ENCODE measurements around the gene GLIPR1. TPM values are rescaled to one million over a fixed set of nuclear protein-coding genes. Genes with fewer than 3 reads are reported as not detected.
"Not testable (repeated sequence)": the region's sequence is repeated elsewhere in the genome, so short reads cannot be mapped to it uniquely, and the experiment has no call there.

The GLIPR1 gene
- polyA plus RNA-seq, 1 donor from 2014 or later, result 0.12 TPM

DNA sequence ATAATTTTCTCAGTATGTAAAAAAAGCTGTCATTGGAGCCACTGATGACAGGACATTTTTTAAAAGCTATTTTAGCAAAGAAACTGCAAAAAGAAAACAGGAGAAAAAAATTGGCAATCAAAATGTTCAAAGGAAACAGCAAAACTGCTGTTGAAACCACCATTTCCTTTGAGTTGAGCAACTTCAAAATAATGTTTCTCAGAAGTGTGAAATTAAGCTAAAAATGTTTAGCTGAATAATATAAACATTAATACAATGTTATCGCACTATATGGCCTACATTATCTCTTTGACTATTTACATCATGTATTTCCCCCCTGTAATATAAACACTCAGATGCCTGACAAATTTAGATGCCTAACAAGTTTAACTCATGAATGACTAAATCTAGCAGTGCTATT is 23.4 kb upstream of the GLIPR1 start:
- Histone ChIP-seq H3K36me3 (ENCODE audit: insufficient read depth, low read length) (no peaks in the 10 kb centered on the region), H3F3A (ENCODE audit: insufficient read depth, low read length, poor library complexity, severe bottlenecking) (no peaks in the 10 kb centered on the region), H2AFZ (ENCODE audit: low read depth, low read length) (no peak overlapping the region), H3K9ac (ENCODE audit: low read length) (no peak overlapping the region), H4K20me1 (ENCODE audit: insufficient read depth) (no peaks in the 10 kb centered on the region), H3K4me2 (ENCODE audit: low read length) (no peak overlapping the region), H3K9me3 (ENCODE audit: low read length) (no peaks in the 10 kb centered on the region), H3K27ac (ENCODE audit: low read length) (no peak overlapping the region), H3K79me2 (replicated peaks; ENCODE audit: insufficient read depth, low read length) (no peaks in the 10 kb centered on the region), H3K27me3 (ENCODE audit: insufficient read depth, low read depth, low read length) (no peaks in the 10 kb centered on the region), H3K9me2 (ENCODE audit: insufficient read depth, low read length) (no peaks in the 10 kb centered on the region), H3K4me3 (ENCODE audit: low read length) (no peak overlapping the region)
- TF ChIP-seq EP300 (conservative IDR thresholded peaks at IDR 0.05; ENCODE audit: poor library complexity, severe bottlenecking) (no peak), POLR2AphosphoS5 (IDR thresholded peaks at IDR 0.05) (no peak), MXI1 (conservative IDR thresholded peaks at IDR 0.05; ENCODE audit: poor library complexity, severe bottlenecking) (no peak), RAD21 (conservative IDR thresholded peaks at IDR 0.05) (no peak), SMC3 (conservative IDR thresholded peaks at IDR 0.05; ENCODE audit: poor library complexity) (no peak), TAF1 (IDR thresholded peaks at IDR 0.05; ENCODE audit: low read depth) (no peak), EZH2 (IDR thresholded peaks at IDR 0.05; ENCODE audit: borderline replicate concordance, insufficient read depth, low read length, poor library complexity, severe bottlenecking) (no peak)
- TF ChIP-seq, protein P1, sequence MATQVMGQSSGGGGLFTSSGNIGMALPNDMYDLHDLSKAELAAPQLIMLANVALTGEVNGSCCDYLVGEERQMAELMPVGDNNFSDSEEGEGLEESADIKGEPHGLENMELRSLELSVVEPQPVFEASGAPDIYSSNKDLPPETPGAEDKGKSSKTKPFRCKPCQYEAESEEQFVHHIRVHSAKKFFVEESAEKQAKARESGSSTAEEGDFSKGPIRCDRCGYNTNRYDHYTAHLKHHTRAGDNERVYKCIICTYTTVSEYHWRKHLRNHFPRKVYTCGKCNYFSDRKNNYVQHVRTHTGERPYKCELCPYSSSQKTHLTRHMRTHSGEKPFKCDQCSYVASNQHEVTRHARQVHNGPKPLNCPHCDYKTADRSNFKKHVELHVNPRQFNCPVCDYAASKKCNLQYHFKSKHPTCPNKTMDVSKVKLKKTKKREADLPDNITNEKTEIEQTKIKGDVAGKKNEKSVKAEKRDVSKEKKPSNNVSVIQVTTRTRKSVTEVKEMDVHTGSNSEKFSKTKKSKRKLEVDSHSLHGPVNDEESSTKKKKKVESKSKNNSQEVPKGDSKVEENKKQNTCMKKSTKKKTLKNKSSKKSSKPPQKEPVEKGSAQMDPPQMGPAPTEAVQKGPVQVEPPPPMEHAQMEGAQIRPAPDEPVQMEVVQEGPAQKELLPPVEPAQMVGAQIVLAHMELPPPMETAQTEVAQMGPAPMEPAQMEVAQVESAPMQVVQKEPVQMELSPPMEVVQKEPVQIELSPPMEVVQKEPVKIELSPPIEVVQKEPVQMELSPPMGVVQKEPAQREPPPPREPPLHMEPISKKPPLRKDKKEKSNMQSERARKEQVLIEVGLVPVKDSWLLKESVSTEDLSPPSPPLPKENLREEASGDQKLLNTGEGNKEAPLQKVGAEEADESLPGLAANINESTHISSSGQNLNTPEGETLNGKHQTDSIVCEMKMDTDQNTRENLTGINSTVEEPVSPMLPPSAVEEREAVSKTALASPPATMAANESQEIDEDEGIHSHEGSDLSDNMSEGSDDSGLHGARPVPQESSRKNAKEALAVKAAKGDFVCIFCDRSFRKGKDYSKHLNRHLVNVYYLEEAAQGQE (IDR thresholded peaks at IDR 0.05; ENCODE audit: borderline replicate concordance), result no peak
- TF ChIP-seq, protein P2, sequence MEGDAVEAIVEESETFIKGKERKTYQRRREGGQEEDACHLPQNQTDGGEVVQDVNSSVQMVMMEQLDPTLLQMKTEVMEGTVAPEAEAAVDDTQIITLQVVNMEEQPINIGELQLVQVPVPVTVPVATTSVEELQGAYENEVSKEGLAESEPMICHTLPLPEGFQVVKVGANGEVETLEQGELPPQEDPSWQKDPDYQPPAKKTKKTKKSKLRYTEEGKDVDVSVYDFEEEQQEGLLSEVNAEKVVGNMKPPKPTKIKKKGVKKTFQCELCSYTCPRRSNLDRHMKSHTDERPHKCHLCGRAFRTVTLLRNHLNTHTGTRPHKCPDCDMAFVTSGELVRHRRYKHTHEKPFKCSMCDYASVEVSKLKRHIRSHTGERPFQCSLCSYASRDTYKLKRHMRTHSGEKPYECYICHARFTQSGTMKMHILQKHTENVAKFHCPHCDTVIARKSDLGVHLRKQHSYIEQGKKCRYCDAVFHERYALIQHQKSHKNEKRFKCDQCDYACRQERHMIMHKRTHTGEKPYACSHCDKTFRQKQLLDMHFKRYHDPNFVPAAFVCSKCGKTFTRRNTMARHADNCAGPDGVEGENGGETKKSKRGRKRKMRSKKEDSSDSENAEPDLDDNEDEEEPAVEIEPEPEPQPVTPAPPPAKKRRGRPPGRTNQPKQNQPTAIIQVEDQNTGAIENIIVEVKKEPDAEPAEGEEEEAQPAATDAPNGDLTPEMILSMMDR (IDR thresholded peaks at IDR 0.05; ENCODE audit: poor library complexity, severe bottlenecking), result no peak

DNA sequence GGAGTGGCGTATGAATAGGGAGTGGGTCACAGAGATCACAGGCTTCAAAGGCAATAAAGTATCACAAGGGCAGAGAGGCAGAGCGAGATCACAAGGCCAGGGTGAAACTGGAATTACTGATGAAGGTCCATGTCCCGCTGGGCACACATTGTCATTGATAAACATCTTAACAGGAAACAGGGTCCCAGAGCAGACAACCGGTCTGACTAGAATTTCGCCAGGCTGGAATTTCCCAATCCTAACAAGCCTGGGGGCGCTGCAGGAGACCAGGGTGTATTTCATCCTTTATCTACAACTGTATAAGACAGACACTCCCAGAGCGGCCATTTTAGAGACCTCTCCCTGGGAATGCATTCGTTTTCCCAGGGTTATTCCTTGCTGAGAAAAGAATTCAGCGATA is 22.7 kb upstream of the GLIPR1 start:
- H3K9ac ChIP-seq (ENCODE audit: low read length); H3K79me2 ChIP-seq (replicated peaks; ENCODE audit: insufficient read depth, low read length); H3F3A ChIP-seq (ENCODE audit: insufficient read depth, low read length, poor library complexity, severe bottlenecking); H3K4me2 ChIP-seq (ENCODE audit: low read length); H3K4me3 ChIP-seq (ENCODE audit: low read length); H2AFZ ChIP-seq (ENCODE audit: low read depth, low read length); H3K27me3 ChIP-seq (ENCODE audit: insufficient read depth, low read depth, low read length); H3K27ac ChIP-seq (ENCODE audit: low read length); H3K9me2 ChIP-seq (ENCODE audit: insufficient read depth, low read length); H4K20me1 ChIP-seq (ENCODE audit: insufficient read depth); H3K9me3 ChIP-seq (ENCODE audit: low read length); H3K36me3 ChIP-seq (ENCODE audit: insufficient read depth, low read length): not testable (repeated sequence)

DNA sequence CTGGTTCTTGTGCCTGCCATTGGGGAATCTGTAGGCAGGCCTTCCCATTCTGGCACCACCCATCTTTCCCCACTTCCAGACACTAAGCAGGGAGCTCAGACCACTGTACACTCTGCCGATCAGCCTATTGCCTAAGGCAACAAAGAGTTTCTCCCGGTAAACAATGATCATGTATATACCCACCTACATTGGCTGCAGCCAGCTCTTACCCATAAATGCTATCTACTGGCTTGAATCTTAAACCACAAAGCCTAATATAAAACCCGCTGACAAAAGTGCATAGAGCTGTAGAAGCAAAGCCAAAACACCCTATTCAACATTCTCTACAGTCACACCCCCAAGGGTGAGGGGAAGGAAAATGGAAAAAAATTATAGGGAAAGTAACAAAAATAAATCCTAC is 20.8 kb upstream of the GLIPR1 start:
- H3K79me2 ChIP-seq (replicated peaks; ENCODE audit: insufficient read depth, low read length), result no peaks in the 10 kb centered on the region
- H2AFZ ChIP-seq (ENCODE audit: low read depth, low read length), result no peak overlapping the region
- H3K27me3 ChIP-seq (ENCODE audit: insufficient read depth, low read depth, low read length), result no peaks in the 10 kb centered on the region
- H3K4me3 ChIP-seq (ENCODE audit: low read length), result no peak overlapping the region
- no peaks in the 10 kb centered on the region for H3K9me3 ChIP-seq (ENCODE audit: low read length)
- H3K27ac ChIP-seq (ENCODE audit: low read length), result no peak overlapping the region
- no peaks in the 10 kb centered on the region for H4K20me1 ChIP-seq (ENCODE audit: insufficient read depth)
- TF ChIP-seq RAD21 (conservative IDR thresholded peaks at IDR 0.05), result no peak
- TF ChIP-seq MXI1 (conservative IDR thresholded peaks at IDR 0.05; ENCODE audit: poor library complexity, severe bottlenecking), result no peak
- TF ChIP-seq EZH2 (IDR thresholded peaks at IDR 0.05; ENCODE audit: borderline replicate concordance, insufficient read depth, low read length, poor library complexity, severe bottlenecking), result no peak
- no peak for TF ChIP-seq POLR2AphosphoS5 (IDR thresholded peaks at IDR 0.05)
- no peak for TF ChIP-seq EP300 (conservative IDR thresholded peaks at IDR 0.05; ENCODE audit: poor library complexity, severe bottlenecking)
- TF ChIP-seq, protein P2 (IDR thresholded peaks at IDR 0.05; ENCODE audit: poor library complexity, severe bottlenecking), result no peak
- TF ChIP-seq, protein P1 (IDR thresholded peaks at IDR 0.05; ENCODE audit: borderline replicate concordance), result no peak
- no peak for TF ChIP-seq SMC3 (conservative IDR thresholded peaks at IDR 0.05; ENCODE audit: poor library complexity)
- TF ChIP-seq TAF1 (IDR thresholded peaks at IDR 0.05; ENCODE audit: low read depth), result no peak
- no peak overlapping the region for H3K9ac ChIP-seq (ENCODE audit: low read length)
- H3K36me3 ChIP-seq (ENCODE audit: insufficient read depth, low read length), result no peaks in the 10 kb centered on the region
- H3F3A ChIP-seq (ENCODE audit: insufficient read depth, low read length, poor library complexity, severe bottlenecking), result no peaks in the 10 kb centered on the region
- H3K9me2 ChIP-seq (ENCODE audit: insufficient read depth, low read length), result no peaks in the 10 kb centered on the region
- H3K4me2 ChIP-seq (ENCODE audit: low read length), result no peak overlapping the region
